Measurements from ENCODE around the gene WTAP.

WTAP gene

DNA sequence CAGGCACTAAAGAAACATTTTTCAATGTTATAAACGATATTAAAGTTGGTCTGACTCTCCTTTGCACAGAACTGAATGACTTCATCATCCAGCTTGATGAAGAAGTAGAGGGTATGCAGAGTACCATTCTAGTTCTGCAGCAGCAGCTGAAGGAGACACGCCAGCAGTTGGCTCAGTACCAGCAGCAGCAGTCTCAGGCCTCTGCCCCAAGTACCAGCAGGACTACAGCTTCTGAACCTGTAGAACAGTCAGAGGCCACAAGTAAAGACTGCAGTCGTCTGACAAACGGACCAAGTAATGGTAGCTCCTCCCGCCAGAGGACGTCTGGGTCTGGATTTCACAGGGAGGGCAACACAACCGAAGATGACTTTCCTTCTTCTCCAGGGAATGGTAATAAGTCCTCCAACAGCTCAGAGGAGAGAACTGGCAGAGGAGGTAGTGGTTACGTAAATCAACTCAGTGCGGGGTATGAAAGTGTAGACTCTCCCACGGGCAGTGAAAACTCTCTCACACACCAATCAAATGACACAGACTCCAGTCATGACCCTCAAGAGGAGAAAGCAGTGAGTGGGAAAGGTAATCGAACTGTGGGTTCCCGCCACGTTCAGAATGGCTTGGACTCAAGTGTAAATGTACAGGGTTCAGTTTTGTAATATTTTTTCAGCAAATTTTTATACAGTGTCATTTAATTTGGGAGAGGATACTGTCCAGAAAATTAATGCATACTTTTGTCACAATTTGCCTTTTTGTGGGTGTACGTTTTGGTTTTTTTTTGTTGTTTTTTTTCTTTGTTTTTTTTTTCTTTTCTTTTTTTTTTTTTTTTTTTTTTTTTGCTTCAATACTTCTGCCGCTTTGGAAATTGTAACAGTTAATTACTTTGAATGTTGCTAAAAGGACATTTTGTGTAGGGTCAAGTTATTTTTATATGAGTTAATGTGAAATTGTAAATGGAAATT, 27.9 kb downstream of the WTAP start:
- H3K36me3 ChIP-seq (replicated peaks) = peaks cover 27% of the 10 kb centered on the region

DNA sequence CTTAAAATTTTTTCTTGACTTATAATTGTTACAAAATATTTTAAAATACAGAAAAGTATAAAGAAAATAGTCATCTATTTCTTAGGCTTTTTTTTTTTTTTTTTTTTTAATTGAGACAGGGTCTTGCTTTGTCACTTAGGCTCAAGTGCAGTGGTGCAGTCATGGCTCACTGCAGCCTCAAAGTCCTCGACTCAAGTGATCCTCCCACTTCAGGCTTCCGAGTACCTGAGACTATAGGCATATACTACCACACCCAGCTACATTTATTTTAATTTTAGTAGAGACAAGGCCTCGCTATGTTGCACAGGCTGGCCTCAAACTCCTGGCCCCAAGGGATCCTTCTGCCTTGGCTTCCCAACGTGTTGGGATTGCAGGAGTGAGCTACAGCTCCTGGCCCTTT, 29.2 kb downstream of the WTAP start:
- Histone ChIP-seq H3K27ac (no peak overlapping the region), H3K27me3 (replicated peaks) (no peaks in the 10 kb centered on the region), H3K4me3 (ENCODE audit: low read depth, low read length) (no peak overlapping the region), H3K36me3 (replicated peaks) (peaks cover 25% of the 10 kb centered on the region)
- in situ Hi-C loops (cut with HindIII; ENCODE audit: low pct_ligation_motif_present, low sequenced_read_pairs) = no loop called here
- TF ChIP-seq, protein P1, sequence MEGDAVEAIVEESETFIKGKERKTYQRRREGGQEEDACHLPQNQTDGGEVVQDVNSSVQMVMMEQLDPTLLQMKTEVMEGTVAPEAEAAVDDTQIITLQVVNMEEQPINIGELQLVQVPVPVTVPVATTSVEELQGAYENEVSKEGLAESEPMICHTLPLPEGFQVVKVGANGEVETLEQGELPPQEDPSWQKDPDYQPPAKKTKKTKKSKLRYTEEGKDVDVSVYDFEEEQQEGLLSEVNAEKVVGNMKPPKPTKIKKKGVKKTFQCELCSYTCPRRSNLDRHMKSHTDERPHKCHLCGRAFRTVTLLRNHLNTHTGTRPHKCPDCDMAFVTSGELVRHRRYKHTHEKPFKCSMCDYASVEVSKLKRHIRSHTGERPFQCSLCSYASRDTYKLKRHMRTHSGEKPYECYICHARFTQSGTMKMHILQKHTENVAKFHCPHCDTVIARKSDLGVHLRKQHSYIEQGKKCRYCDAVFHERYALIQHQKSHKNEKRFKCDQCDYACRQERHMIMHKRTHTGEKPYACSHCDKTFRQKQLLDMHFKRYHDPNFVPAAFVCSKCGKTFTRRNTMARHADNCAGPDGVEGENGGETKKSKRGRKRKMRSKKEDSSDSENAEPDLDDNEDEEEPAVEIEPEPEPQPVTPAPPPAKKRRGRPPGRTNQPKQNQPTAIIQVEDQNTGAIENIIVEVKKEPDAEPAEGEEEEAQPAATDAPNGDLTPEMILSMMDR (IDR thresholded peaks at IDR 0.05; ENCODE audit: low read depth, low read length, missing control alignments) = no peak
- DNase-seq = no peak

More for the DNA sequence above, 27.9 kb downstream of the WTAP start:
- no peak for DNase-seq
- TF ChIP-seq, protein P1 (IDR thresholded peaks at IDR 0.05; ENCODE audit: low read depth, low read length, missing control alignments) = no peak
- H3K27me3 ChIP-seq (replicated peaks) = no peaks in the 10 kb centered on the region
- no peak overlapping the region for H3K4me3 ChIP-seq (ENCODE audit: low read depth, low read length)
- in situ Hi-C loops (cut with HindIII; ENCODE audit: low pct_ligation_motif_present, low sequenced_read_pairs) = no loop called here
- H3K27ac ChIP-seq = no peak overlapping the region

DNA sequence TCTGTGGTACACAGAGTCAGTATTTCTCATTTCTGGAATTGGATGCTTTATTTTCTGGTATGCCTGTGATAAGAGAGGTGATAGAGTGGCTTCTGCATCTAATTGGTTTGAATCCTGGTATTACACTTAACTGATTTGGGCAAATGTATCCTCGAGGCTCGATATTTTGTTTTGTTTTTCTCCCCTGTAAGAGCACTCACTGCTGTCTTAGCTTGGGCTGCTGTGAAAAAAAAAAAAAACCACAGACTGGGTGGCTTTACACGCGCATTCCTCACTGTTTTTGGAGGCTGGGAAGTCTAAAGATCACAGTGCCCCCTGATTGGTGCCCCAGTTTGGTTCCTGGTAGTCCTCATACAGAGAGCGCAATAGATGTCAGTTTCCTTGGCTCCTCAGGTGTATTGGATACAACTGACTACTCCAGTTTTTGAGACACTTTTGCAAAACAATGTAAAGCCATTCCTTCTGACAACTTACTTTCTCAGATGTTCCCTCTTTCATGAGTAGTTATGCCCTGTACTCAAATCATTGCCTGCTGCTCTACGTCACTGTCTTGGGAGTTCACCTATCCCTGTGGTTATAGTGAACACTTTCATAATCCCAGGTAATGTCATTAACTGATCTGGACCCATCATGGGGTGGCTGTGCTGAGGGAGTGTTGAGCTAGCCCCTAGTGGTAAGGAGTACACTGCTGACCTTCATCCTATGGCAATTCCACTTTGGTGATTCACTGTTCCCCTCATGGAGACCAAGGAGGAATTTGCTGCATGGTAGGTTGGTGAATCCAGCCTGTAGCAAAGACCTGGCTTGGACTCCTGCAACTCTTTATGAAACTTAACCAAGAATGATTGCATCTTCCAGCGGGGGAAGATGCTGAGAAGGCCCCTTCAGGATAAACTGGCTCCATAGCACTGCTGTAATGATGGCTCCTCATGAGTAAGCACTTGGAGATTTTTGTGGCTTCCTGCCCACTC, 31.0 kb downstream of the WTAP start:
- Histone ChIP-seq H3K27ac (peak overlapping the region; percentile 13), H3K4me3 (ENCODE audit: low read depth, low read length) (no peak overlapping the region), H3K27me3 (replicated peaks) (no peaks in the 10 kb centered on the region), H3K36me3 (replicated peaks) (peaks cover 28% of the 10 kb centered on the region)
- in situ Hi-C loops (cut with HindIII; ENCODE audit: low pct_ligation_motif_present, low sequenced_read_pairs) = no loop called here
- TF ChIP-seq, protein P1 (IDR thresholded peaks at IDR 0.05; ENCODE audit: low read depth, low read length, missing control alignments) = peak; percentile 66
- peak; percentile 42 for DNase-seq

DNA sequence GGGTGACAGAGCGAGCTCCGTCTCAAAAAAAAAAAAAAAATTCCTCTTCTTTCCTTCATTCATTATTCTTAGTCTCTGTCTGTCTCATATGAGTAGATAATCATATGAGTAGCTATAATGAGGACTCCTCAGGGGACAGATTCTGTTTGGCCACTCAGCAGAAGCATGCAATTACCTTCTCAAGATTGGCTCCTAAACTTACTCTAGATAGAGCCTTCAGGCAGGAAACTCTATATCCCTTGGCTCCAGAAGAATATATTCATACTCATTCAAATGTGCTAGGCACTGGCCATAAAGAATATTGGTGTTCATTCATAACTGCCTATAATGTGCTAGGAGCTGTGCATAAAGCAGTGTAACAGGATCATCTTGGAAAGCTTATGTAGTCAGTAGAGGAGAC, 32.3 kb downstream of the WTAP start:
- H3K36me3 ChIP-seq (replicated peaks) = peaks cover 30% of the 10 kb centered on the region
- no peaks in the 10 kb centered on the region for H3K27me3 ChIP-seq (replicated peaks)
- in situ Hi-C loops (cut with HindIII; ENCODE audit: low pct_ligation_motif_present, low sequenced_read_pairs) = no loop called here
- no peak for DNase-seq
- TF ChIP-seq, protein P1 (IDR thresholded peaks at IDR 0.05; ENCODE audit: low read depth, low read length, missing control alignments) = no peak
- H3K27ac ChIP-seq = no peak overlapping the region
- H3K4me3 ChIP-seq (ENCODE audit: low read depth, low read length) = no peak overlapping the region

DNA sequence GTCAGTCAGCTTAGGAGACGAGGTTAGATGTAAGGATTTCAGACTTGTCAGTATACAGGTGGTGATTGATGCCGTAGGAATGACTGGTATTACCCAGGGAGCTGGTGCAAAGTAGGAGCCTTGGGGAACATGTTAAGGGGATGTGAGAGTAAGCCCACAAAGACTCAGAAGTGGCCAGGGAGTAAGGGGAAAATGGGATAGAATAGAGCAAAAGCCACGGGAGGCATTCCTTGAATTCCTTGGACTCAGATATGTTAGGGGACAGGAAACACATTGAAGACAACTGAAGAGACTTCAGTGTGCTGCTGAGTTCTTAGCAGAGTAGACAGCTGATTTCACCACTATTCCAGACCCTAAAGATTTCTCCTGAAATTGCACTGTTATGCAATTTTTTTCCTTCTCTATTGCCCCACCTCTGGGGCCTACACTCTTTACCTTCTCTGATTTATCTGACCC, 33.3 kb downstream of the WTAP start:
- TF ChIP-seq, protein P1 (IDR thresholded peaks at IDR 0.05; ENCODE audit: low read depth, low read length, missing control alignments) = no peak
- H3K36me3 ChIP-seq (replicated peaks) = peaks cover 29% of the 10 kb centered on the region
- H3K4me3 ChIP-seq (ENCODE audit: low read depth, low read length) = peak overlapping the region; percentile 91
- peak overlapping the region; percentile 78 for H3K27ac ChIP-seq
- peak; percentile 49 for DNase-seq
- in situ Hi-C loops (cut with HindIII; ENCODE audit: low pct_ligation_motif_present, low sequenced_read_pairs) = no loop called here
- H3K27me3 ChIP-seq (replicated peaks) = no peaks in the 10 kb centered on the region
